DMS53 (cell line): ENCODE data around the gene TAS2R40.
"Not testable (repeated sequence)": the region's sequence is repeated elsewhere in the genome, so short reads cannot be mapped to it uniquely, and the experiment has no call there.

Experiments
- DNase-seq: peaks from one replicate; lab custom pipeline; 2025; lab: John Stamatoyannopoulos, UW

Gene TAS2R40

GRCh38 chr7:143221737-143222136 is at the start of gene TAS2R40:
Gene TAS2R40 (plus strand): TSS chr7:143222037. CDS start chr7:143222079, 42 bp downstream.
- no peak for DNase-seq

GRCh38 chr7:143172354-143172753 is 49.5 kb upstream of the TAS2R40 start:
- peak; percentile 80 for DNase-seq

GRCh38 chr7:143176128-143176527 is 45.7 kb upstream of the TAS2R40 start:
- DNase-seq = no peak

- peak; percentile 29 for DNase-seq
Measured at GRCh38 chr7:143177374-143178119, 44.3 kb upstream of the TAS2R40 start.

GRCh38 chr7:143180771-143181170 is 41.1 kb upstream of the TAS2R40 start:
- DNase-seq = not testable (repeated sequence)

GRCh38 chr7:143181349-143181748 is 40.5 kb upstream of the TAS2R40 start:
- DNase-seq = no peak

GRCh38 chr7:143183024-143183423 is 38.8 kb upstream of the TAS2R40 start, which contains the start of gene TAS2R39:
Gene TAS2R39 (plus strand): TSS chr7:143183419. CDS start chr7:143183419, 0 bp downstream.
- DNase-seq = no peak

- DNase-seq = no peak
Measured at GRCh38 chr7:143185551-143185950, 36.3 kb upstream of the TAS2R40 start.

- no peak for DNase-seq
Measured at GRCh38 chr7:143188994-143189393, 32.8 kb upstream of the TAS2R40 start.

GRCh38 chr7:143193880-143194279 is 28.0 kb upstream of the TAS2R40 start:
- DNase-seq = no peak

GRCh38 chr7:143199040-143199439 is 22.8 kb upstream of the TAS2R40 start:
- no peak for DNase-seq

GRCh38 chr7:143202161-143202560 is 19.7 kb upstream of the TAS2R40 start:
- DNase-seq = no peak

GRCh38 chr7:143203386-143203785 is 18.5 kb upstream of the TAS2R40 start:
- no peak for DNase-seq

- no peak for DNase-seq
Measured at GRCh38 chr7:143205560-143206293, 16.1 kb upstream of the TAS2R40 start.

GRCh38 chr7:143210541-143210940 is 11.3 kb upstream of the TAS2R40 start:
- no peak for DNase-seq

GRCh38 chr7:143213478-143213877 is 8.4 kb upstream of the TAS2R40 start:
- DNase-seq = not testable (repeated sequence)

- peak; percentile 92 for DNase-seq
Measured at GRCh38 chr7:143214789-143215679, 6.8 kb upstream of the TAS2R40 start.

GRCh38 chr7:143216151-143216550 is 5.7 kb upstream of the TAS2R40 start:
- no peak for DNase-seq

GRCh38 chr7:143216686-143217085 is 5.2 kb upstream of the TAS2R40 start:
- no peak for DNase-seq

- DNase-seq = no peak
Measured at GRCh38 chr7:143217806-143218205, 4.0 kb upstream of the TAS2R40 start.

- DNase-seq = no peak
Measured at GRCh38 chr7:143221286-143221685, 551 bp upstream of the TAS2R40 start.

GRCh38 chr7:143222782-143223181 is 945 bp downstream of the TAS2R40 start:
- DNase-seq = no peak
